HL-60/S4 treated with retinoic acid at 250 ng/mL for 4 days and 3 days (cell line): ENCODE data around the gene CEACAM3.

ENCODE experiments used
- in situ Hi-C: fragments of 300-500 bp; cut with MboI; formaldehyde crosslinking; loops from 2 replicates; pipeline ENCODE4 v1.7.0; 2022; ENCODE audit warnings: low sequenced_read_pairs

CEACAM3 gene

DNA sequence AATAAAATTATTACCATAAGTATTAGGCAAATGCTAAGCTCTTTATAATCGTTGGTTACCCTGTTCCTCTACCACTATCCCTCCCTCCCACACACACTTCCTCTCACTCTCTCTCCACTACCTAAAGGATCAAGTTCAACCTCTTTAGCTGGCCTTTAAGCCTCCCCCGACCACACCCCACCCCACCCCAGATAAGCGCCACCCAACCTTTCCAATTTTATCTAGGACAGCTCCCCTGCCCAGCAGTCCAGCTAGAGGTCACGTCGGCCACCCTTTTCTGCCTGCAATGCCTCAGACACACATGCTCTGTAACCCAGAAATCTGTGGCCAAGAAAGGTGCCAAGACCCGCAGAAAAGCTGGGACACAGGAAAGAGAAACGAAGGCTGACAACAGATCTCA, 47.0 kb downstream of the CEACAM3 start:
- in situ Hi-C loops: no loop called here

DNA sequence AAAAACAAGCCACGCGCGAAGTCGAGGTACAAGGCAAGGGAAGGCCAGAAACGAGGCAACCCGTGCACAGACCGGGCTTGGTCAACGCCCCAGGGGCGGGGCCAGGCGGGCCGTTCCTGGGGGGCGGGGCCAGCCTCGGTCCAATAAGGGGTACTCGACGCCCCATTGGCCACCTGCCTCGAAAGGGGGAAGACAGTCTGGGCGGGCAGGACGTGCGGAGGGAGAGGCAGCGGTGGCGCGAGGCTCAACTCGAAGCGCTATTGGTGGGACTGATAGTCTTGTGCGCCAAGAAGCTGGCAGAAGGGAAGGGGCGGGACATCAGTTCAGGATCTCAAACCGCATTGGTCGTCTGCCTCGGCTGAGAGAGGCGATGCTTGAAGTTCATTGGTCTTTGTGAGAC, 48.2 kb downstream of the CEACAM3 start, which contains the start of gene LYPD4:
Gene LYPD4 (minus strand): TSS at position 83 of the 400 bp plus-strand sequence. CDS start 5,398 bp downstream, outside the sequence.
- in situ Hi-C loops: no loop called here

DNA sequence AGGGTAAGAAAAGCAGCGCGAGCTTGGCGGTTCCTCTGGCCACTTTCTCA, 48.4 kb downstream of the CEACAM3 start, which contains the start of gene DMRTC2:
Gene DMRTC2 (plus strand): TSS at position 42 of the 50 bp plus-strand sequence. CDS start 2,387 bp downstream, outside the sequence.
- in situ Hi-C loops: no loop called here

DNA sequence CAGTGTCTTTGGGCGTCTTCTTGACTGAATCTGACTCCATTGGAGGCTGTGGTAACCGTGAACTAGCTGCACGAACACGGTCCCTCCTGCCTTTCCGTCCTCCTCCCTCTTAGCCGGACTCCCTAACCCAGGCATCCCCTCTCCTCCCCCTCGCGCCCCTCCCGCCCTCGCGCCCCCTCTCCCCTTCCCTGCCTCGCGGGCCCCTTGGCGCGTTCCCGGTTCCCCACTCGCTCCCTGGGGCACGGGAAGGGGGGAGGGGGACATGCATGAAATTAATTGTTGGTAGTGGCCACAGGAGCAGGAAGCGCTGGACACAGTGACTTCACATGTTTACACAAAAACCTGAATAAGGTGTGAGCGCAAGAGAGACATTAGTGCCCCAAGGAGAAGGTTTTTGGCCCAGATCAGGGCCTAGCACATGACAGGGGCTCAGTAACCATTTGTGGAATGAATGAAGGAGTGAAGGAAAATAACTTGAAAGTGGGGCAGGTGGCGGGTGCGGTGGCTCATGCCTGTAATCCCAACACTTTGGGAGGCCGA, 48.7 kb downstream of the CEACAM3 start:
- in situ Hi-C loops: no loop called here

DNA sequence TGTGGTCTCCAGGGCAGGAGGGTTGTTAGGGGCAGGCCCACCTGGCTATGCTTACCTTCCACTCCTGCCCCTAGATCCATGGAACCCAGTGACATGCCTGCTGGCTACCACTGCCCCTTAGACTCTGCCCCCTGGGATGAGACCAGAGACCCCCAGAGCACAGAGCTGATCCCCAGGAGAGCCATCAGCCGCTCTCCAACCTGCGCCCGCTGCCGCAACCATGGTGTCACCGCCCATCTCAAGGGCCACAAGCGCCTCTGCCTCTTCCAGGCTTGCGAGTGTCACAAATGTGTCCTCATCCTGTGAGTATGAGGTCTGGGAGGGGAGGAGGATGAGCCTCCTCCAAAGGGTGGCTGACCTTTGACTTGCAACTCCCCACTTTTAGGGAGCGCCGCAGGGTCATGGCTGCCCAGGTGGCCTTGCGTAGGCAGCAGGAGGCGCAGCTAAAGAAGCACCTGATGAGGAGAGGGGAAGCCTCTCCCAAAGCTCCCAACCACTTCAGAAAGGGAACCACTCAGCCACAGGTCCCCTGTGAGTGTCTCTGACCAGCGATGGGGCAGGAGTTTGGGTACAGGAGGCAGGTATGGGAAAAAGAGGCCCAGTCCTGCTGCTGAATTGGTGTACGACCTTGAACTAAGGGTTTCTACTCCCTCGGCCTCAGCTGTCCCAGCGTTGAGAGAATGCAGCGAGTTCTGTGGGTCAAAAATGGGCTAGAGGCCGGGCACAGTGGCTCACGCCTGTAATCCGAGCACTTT, 51.1 kb downstream of the CEACAM3 start:
- in situ Hi-C loops: no loop called here

DNA sequence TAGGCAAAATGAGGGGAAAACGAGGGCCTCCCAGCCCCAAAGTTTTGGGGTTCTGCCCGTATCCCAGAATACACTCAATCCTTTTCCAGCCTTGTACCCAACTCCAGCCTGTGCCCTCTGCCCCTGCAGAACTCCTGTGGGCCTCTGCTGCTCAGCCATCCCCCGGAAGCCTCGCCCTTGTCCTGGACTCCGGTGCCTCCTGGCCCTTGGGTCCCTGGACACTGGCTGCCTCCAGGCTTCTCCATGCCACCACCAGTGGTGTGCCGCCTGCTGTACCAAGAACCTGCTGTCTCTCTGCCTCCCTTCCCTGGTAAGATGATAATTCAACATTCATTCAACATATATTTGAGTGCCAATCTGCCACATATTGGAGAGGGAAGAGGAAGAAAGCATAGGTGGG, 52.3 kb downstream of the CEACAM3 start:
- in situ Hi-C loops: no loop called here

DNA sequence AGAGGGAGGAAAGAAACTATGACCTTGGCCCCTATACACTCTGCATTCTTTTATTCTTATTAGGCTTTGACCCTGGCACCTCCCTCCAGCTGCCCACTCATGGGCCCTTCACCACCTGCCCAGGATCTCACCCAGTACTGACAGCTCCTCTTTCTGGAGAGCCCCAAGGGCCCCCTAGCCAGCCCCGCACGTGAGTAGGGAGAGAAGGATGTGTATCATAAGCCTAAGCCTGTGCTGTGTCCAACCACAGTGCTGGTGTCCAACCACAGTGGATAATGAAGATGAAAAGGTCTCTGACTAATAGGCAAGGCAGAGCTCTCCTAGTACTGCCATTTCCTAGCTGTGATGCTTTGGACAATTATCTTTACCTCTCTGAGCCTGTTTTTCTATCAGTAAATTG, 52.7 kb downstream of the CEACAM3 start:
- in situ Hi-C loops: no loop called here

DNA sequence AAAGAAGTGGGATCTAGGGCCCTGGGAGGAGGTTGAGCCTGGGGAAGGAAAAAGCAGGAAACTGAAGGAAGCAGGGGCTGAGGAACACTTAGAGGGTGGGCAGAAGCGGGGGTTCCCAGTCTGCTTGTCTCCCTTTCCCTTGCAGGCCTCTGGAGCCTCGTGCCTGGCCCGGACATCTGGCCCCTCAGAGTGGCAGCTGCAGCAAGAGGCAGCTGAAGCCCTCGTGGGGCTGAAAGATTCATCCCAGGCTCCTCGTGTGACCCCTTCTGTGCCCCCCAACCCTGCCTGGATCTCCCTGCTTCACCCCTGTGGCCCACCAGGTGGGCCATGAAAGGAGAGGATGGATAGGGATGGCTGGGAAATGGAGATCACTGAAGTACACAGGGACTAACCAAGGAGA, 54.0 kb downstream of the CEACAM3 start:
- in situ Hi-C loops: no loop called here

DNA sequence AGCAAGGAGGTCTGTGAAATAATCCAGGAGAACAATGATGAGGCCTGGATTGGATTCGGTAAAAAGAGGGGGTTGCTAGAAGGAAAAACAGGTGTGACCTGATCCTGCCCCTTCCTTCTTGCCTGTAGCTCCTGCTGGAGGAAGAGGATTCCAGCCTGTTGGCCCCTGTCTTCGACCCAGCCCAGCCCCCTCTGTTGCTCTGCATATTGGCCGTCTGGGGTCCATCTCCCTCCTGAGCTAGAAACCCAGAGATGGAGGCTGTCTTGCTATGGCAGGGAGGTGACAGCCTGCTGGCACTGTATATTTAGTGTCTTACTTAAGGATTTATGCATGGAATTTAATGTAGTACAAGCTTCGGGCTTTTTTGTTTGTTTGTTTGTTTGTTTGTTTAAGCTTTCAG, 55.1 kb downstream of the CEACAM3 start:
- in situ Hi-C loops: no loop called here

DNA sequence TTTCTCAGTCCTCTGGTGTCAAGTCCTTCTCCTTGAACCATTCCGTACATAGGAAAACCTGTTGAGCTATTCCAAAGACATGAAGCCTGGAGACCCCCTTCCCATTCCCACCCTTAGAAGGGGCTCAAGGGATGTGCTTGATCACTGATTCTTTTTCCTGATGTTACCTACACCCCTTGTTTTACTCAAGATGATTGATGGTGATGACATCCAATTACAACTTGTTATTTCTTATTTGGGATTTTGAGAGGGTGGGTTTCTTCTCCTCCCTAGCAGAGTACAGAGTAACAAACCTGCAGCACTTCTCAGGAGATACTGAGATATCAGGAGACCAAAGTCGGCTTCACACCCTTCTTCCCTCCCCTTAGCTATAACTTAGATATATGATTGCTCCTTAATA, 57.0 kb downstream of the CEACAM3 start:
- in situ Hi-C loops: no loop called here

DNA sequence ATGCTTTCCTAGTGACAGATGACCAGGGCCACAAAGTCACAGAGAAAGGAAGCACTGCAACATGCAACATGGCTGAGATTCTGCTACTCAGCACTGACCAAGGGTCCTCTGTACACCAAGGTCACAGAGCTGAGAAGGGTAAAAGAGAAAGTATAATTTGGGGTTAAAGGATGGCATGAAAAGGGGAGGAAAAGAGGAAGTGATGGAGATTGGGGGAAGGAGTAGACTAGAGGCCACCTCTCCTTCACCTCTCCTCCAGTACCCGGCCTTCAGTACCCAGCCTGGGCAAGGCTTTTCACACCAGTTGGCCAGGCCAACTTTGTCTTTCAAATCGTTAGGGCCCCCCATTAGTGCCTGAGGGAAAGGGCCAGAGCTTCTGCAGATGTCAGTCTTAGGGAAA, 57.4 kb downstream of the CEACAM3 start:
- in situ Hi-C loops: no loop called here

DNA sequence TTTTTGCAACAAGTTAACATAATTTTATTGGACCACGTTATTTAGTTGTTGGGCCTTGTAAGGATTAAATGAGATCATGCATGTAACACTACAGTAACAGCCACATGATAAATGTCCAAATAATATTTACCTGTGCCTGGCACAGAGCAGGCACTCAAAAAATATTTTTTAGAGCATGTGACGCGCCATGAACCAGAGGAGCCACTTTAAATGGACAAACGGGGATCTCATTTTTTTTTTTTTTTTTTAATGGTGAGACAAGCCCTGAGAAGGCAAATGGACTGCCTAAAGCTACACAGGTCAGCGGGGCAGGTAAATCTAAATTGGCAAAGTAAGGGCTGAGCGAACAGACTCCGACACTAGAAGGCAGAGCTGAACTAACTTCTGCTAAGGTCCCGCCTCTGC, 62.8 kb downstream of the CEACAM3 start:
- in situ Hi-C loops: no loop called here

DNA sequence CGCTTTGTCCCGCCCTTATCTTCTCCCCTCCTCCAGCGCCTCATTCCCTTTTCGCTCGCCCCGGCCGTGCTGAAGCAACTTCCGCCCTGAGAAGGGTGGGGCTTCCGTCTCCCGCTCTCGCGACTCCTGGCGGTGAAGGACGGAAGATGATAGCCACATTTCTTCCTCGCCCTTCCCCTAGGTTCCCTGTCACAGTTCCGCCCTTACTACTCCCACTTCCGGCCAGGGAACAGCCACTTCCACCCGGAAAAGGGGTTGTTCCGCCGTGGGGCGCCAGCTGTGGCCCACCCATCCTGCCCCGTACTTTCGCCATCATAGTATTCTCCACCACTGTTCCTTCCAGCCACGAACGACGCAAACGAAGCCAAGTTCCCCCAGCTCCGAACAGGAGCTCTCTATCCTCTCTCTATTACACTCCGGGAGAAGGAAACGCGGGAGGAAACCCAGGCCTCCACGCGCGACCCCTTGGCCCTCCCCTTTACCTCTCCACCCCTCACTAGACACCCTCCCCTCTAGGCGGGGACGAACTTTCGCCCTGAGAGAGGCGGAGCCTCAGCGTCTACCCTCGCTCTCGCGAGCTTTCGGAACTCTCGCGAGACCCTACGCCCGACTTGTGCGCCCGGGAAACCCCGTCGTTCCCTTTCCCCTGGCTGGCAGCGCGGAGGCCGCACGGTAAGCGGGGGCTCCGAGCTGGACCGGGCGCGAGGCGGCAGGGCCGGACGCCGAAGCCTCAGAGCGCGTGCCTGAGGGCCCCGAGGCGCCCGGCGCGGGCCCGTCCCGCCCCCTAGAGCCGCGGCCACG, 63.4 kb downstream of the CEACAM3 start, which contains the start of gene RPS19:
Gene RPS19 (plus strand): TSS at position 638 of the 801 bp plus-strand sequence. CDS start 520 bp downstream, outside the sequence.
- in situ Hi-C loops: no loop called here

DNA sequence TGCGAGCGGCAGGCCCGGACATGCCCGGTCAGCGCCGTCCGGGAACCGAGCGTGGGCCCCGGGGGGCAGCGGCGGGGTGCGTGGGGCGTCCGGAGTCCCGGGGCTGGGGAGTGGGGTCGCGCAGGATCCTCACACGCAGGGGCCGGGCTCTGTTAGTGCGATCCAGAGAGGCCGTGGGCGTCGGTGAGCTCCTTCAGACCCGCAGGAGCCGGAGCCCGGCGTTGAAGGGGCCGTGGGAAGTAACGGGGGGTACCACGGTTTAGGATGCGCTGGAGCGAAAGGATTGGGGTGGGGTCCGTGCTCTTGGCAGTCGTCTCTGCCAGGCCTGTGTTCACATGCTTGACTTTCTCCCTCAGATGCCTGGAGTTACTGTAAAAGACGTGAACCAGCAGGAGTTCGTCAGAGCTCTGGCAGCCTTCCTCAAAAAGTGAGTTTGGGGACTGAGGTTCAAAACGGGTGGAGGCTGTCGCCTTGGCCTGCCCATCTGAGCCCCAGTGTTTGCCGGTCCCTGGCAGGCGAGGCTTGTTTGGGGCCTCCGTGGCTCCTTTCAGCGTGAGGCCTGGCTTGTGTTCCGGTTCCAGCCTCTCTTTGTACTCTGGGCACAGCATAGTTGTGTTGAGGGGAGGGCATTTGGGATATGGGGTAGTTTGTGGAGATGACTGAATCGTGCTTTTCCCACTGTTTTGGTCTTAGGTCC, 64.2 kb downstream of the CEACAM3 start:
- in situ Hi-C loops: no loop called here
